ENCODE results near the gene SSX2IP. TPM values are rescaled to one million over a fixed set of nuclear protein-coding genes. Genes with fewer than 3 reads are reported as not detected.

The SSX2IP gene
- total and polyA plus RNA-seq, 9 of the 15 experiments (the other 6 are each of a cell fraction or from before 2014, with no cell fraction given): 20.6 to 96.7 (median 61.7) TPM

DNA sequence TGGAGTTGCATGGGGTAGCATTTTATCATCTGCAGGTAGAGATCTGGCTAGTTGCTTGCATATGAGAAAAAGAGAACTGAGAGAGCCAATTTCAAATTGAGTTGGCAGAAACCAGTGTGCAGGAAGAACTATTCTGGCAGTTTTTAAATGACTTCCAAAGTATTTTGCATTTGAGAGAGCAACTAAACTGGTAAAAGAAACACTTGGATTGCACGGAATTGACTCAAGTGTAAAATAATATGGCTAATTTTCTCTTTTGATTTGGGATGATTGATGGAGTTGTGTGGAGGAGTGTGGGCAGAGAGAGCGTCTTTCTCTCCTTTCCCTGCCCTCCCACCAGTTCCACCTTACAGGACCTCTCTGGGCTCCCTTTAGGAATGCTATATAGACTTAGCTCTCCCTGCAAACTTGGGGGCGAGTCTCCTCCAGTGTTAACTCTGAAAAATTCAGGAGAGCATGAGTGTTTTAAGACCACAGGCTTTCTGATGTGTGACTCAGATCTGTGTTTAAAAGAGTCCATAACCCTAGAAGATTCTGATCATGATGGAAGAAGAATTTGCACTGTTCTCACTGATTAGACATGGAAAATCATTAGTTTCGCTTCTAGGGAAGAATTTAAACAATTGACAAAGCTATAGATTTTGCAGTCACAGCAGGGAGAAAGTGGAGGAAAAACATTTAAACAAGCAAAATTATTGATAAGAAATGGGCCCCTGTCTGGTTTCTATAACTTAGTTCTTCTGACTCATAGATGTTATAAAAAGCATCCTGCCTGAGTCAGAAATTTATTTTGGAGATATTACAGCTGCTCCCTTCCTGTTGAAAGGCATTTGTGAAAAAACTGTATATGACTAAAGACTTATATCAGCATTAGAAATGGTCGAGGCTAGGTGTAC, 91.2 kb downstream of the SSX2IP start (continued):
- no peak for TF ChIP-seq SMC3 (conservative IDR thresholded peaks at IDR 0.05; ENCODE audit: insufficient read depth, low read depth, low read length)
- TF ChIP-seq ZNF146 (CRISPR knock-in tag; IDR thresholded peaks at IDR 0.05; ENCODE audit: unreplicated experiment): no peak

DNA sequence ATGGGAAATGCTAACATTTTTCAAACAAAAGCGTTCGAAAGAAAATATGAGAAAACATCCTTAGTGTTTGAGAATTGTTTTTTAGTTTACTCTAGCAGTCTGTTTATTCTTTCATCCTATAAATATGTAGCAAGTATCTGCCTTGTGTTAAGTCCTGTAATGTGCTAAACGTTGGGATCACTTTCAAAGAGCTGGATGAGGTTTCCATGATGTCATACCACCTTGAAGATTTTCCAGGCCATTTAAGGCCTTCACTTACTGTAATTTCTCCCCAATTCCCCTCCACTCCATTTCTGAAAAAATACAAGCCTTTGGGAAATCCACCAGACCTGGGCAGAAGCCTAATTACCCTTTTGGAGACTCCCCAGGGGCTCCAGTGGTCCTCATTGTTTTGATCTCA, 91.8 kb downstream of the SSX2IP start:
- peaks cover 0 to 3% of the 10 kb centered on the region in 2 experiments; a peak in 3 of 5 replicates for H3K4me1 ChIP-seq (replicated peaks in 1 of 2; ENCODE audit: control insufficient read depth in 2 of 2, insufficient read depth in 2 of 2, low read length in 2 of 2)
- in situ Hi-C loops (cut with MboI): no loop called here
- no peaks in the 10 kb centered on the region for H3K9me1 ChIP-seq (ENCODE audit: control insufficient read depth, insufficient read depth, low read length)
- BruUV-seq (replicated peaks): no TSS peak
- POLR2A ChIA-PET: no interaction called here
- intact Hi-C loops (cut with micrococcal nuclease): no loop called here
- DNase-seq (ENCODE audit: extremely low read depth in 1 of 4, low spot score in 3 of 4): no peak
- no peak overlapping the region for H3K4me2 ChIP-seq (ENCODE audit: insufficient read depth, low read length)
- no peak overlapping the region for H2AFZ ChIP-seq (ENCODE audit: low read depth, low read length)
- 0 out of 5 replicates have a peak, but pooled peaks cover 0 to 4% of the 10 kb centered on the region in 2 experiments for H3K27me3 ChIP-seq (ENCODE audit: control insufficient read depth in 2 of 2, insufficient read depth in 2 of 2, low read length in 2 of 2)
- no peak overlapping the region for H3K9ac ChIP-seq (ENCODE audit: insufficient read depth in 1 of 2, low read depth in 2 of 2, low read length in 2 of 2)
- no peak for ATAC-seq
- CTCF ChIA-PET (ENCODE audit: low intra/inter-chr PET ratio): no interaction called here
- H3K27ac ChIP-seq (ENCODE audit: extremely low read depth, low read depth, low read length): no peak overlapping the region
- no peaks in the 10 kb centered on the region for H4K20me1 ChIP-seq (replicated peaks; ENCODE audit: control insufficient read depth, insufficient read depth, low read length)
- H3K36me3 ChIP-seq (ENCODE audit: control insufficient read depth, insufficient read depth, low read length): no peaks in the 10 kb centered on the region
- FAIRE-seq: no peak
- H3K9me3 ChIP-seq (replicated peaks; ENCODE audit: control insufficient read depth, insufficient read depth, low read depth, low read length): no peaks in the 10 kb centered on the region; the same call in 1 of the 2 replicates
- no peak overlapping the region for H3K4me3 ChIP-seq
- H3K79me2 ChIP-seq (ENCODE audit: control insufficient read depth, insufficient read depth, low read length): no peaks in the 10 kb centered on the region
- 25% methylated on average over 3 of the region's 3 CpGs for WGBS (ENCODE audit: insufficient coverage, low coverage, missing lambda C conversion rate)
- no peak for TF ChIP-seq SUPT5H (IDR thresholded peaks at IDR 0.05)
- TF ChIP-seq RAD21 (CRISPR knock-in tag; conservative IDR thresholded peaks at IDR 0.05 in 1 of 2, IDR thresholded peaks at IDR 0.05 in 1 of 2): no peak
- no peak for TF ChIP-seq SLC30A9 (CRISPR knock-in tag; IDR thresholded peaks at IDR 0.05)
- TF ChIP-seq RNF2 (IDR thresholded peaks at IDR 0.05): no peak
- TF ChIP-seq SMC3 (conservative IDR thresholded peaks at IDR 0.05; ENCODE audit: insufficient read depth, low read depth, low read length): no peak
- TF ChIP-seq, protein P1, sequence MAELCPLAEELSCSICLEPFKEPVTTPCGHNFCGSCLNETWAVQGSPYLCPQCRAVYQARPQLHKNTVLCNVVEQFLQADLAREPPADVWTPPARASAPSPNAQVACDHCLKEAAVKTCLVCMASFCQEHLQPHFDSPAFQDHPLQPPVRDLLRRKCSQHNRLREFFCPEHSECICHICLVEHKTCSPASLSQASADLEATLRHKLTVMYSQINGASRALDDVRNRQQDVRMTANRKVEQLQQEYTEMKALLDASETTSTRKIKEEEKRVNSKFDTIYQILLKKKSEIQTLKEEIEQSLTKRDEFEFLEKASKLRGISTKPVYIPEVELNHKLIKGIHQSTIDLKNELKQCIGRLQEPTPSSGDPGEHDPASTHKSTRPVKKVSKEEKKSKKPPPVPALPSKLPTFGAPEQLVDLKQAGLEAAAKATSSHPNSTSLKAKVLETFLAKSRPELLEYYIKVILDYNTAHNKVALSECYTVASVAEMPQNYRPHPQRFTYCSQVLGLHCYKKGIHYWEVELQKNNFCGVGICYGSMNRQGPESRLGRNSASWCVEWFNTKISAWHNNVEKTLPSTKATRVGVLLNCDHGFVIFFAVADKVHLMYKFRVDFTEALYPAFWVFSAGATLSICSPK (IDR thresholded peaks at IDR 0.05; ENCODE audit: borderline replicate concordance): no peak
- no peak for TF ChIP-seq GABPB2 (CRISPR knock-in tag; conservative IDR thresholded peaks at IDR 0.05)
- no peak for TF ChIP-seq ZNF766 (CRISPR knock-in tag; conservative IDR thresholded peaks at IDR 0.05)
- no peak for TF ChIP-seq JUND (IDR thresholded peaks at IDR 0.05; ENCODE audit: borderline replicate concordance, low read depth, low read length)
- TF ChIP-seq JUND (tag; IDR thresholded peaks at IDR 0.05; ENCODE audit: borderline replicate concordance, low read depth, low read length): no peak
- TF ChIP-seq SNIP1 (IDR thresholded peaks at IDR 0.05; ENCODE audit: low read depth): no peak
- TF ChIP-seq, protein P2, sequence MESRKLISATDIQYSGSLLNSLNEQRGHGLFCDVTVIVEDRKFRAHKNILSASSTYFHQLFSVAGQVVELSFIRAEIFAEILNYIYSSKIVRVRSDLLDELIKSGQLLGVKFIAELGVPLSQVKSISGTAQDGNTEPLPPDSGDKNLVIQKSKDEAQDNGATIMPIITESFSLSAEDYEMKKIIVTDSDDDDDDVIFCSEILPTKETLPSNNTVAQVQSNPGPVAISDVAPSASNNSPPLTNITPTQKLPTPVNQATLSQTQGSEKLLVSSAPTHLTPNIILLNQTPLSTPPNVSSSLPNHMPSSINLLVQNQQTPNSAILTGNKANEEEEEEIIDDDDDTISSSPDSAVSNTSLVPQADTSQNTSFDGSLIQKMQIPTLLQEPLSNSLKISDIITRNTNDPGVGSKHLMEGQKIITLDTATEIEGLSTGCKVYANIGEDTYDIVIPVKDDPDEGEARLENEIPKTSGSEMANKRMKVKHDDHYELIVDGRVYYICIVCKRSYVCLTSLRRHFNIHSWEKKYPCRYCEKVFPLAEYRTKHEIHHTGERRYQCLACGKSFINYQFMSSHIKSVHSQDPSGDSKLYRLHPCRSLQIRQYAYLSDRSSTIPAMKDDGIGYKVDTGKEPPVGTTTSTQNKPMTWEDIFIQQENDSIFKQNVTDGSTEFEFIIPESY (CRISPR knock-in tag; IDR thresholded peaks at IDR 0.05): no peak
- TF ChIP-seq, protein P3, sequence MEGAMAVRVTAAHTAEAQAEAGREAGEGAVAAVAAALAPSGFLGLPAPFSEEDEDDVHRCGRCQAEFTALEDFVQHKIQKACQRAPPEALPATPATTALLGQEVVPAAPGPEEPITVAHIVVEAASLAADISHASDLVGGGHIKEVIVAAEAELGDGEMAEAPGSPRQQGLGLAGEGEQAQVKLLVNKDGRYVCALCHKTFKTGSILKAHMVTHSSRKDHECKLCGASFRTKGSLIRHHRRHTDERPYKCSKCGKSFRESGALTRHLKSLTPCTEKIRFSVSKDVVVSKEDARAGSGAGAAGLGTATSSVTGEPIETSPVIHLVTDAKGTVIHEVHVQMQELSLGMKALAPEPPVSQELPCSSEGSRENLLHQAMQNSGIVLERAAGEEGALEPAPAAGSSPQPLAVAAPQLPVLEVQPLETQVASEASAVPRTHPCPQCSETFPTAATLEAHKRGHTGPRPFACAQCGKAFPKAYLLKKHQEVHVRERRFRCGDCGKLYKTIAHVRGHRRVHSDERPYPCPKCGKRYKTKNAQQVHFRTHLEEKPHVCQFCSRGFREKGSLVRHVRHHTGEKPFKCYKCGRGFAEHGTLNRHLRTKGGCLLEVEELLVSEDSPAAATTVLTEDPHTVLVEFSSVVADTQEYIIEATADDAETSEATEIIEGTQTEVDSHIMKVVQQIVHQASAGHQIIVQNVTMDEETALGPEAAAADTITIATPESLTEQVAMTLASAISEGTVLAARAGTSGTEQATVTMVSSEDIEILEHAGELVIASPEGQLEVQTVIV (CRISPR knock-in tag; IDR thresholded peaks at IDR 0.05; ENCODE audit: borderline replicate concordance): no peak

Data from K562 (cell line).